Right hindlimb (tissue), 1 donor: ENCODE data around the gene AGBL4.
A peak's percentile ranks its signal among the peaks of the same experiment; 100 is the strongest.
"Not testable (repeated sequence)": the region's sequence is repeated elsewhere in the genome, so short reads cannot be mapped to it uniquely, and the experiment has no call there.

Experiments used
- DNase-seq: peaks from one replicate; pipeline ENCODE4 v3.0.0-alpha.2; 2018

AGBL4 gene

GRCh38 chr1:48563021-48563420 lies 1460.7 kb downstream of the AGBL4 start:
- DNase-seq: no peak

- no peak for DNase-seq
Measured at GRCh38 chr1:48561444-48561843, 1462.3 kb downstream of the AGBL4 start.

GRCh38 chr1:48560577-48560976 lies 1463.2 kb downstream of the AGBL4 start:
- no peak for DNase-seq

- DNase-seq: no peak
Measured at GRCh38 chr1:48560116-48560515, 1463.6 kb downstream of the AGBL4 start.

GRCh38 chr1:48558366-48558765 lies 1465.4 kb downstream of the AGBL4 start:
- no peak for DNase-seq

GRCh38 chr1:48556186-48556850 lies 1467.4 kb downstream of the AGBL4 start:
- no peak for DNase-seq

GRCh38 chr1:48555271-48555670 lies 1468.5 kb downstream of the AGBL4 start:
- DNase-seq: no peak

GRCh38 chr1:48552903-48553606 lies 1470.7 kb downstream of the AGBL4 start:
- DNase-seq: no peak

- no peak for DNase-seq
Measured at GRCh38 chr1:48552420-48552819, 1471.3 kb downstream of the AGBL4 start.

GRCh38 chr1:48548985-48549384 lies 1474.8 kb downstream of the AGBL4 start:
- no peak for DNase-seq

GRCh38 chr1:48547561-48548220 lies 1476.1 kb downstream of the AGBL4 start:
- DNase-seq: no peak

- DNase-seq: no peak
Measured at GRCh38 chr1:48543854-48544253, 1479.9 kb downstream of the AGBL4 start.

- no peak for DNase-seq
Measured at GRCh38 chr1:48540587-48540986, 1483.2 kb downstream of the AGBL4 start.

- DNase-seq: no peak
Measured at GRCh38 chr1:48536477-48536876, 1487.3 kb downstream of the AGBL4 start.

GRCh38 chr1:48532976-48533375 lies 1490.8 kb downstream of the AGBL4 start:
- DNase-seq: no peak

- DNase-seq: peak; percentile 45
Measured at GRCh38 chr1:48530727-48531351, 1492.9 kb downstream of the AGBL4 start.

- no peak for DNase-seq
Measured at GRCh38 chr1:48527051-48527450, 1496.7 kb downstream of the AGBL4 start.

GRCh38 chr1:48526008-48526710 lies 1497.6 kb downstream of the AGBL4 start:
- DNase-seq: peak; percentile 33

GRCh38 chr1:48524892-48525467 lies 1498.8 kb downstream of the AGBL4 start:
- DNase-seq: no peak

GRCh38 chr1:48523558-48523957 lies 1500.2 kb downstream of the AGBL4 start:
- DNase-seq: no peak

- DNase-seq: not testable (repeated sequence)
Measured at GRCh38 chr1:48519896-48520295, 1503.9 kb downstream of the AGBL4 start.

GRCh38 chr1:48506870-48507269 lies 1516.9 kb downstream of the AGBL4 start:
- DNase-seq: no peak
